Gastrocnemius medialis (tissue), 4 donors: ENCODE data around the gene TOR4A. TPM values are rescaled to one million over a fixed set of nuclear protein-coding genes. Genes with fewer than 3 reads are reported as not detected.
A peak's percentile ranks its signal among the peaks of the same experiment; 100 is the strongest.

ENCODE experiments used
- ATAC-seq, 2 donors: fragments of 150-250 bp; one replicate each; pipeline ENCODE4 v1.9.1; 2016
- DNase-seq, 2 donors: peaks; one replicate each; pipeline ENCODE4 v3.0.0-alpha.2; 2019
- H3K27ac ChIP-seq, 4 donors: fragments of 200-600 bp; sonication (generic); 1 replicate in 1 of 4; 2 replicates in 3 of 4; pipeline ENCODE4 v1.5.1; 2016 to 2018; ENCODE audit warnings: mild to moderate bottlenecking in 2 of 4, moderate library complexity in 1 of 4
- H3K27me3 ChIP-seq, 3 donors: fragments of 200-600 bp; sonication (generic) in 2 of 3; 1 replicate in 1 of 3; 2 replicates in 2 of 3; pipeline versions ENCODE4 v1.5.1 to v1.6.0; 2016 to 2019; ENCODE audit warnings: mild to moderate bottlenecking in 1 of 3, moderate library complexity in 1 of 3
- H3K36me3 ChIP-seq, 2 donors: fragments of 200-600 bp; sonication (generic) in 1 of 2; one replicate each; pipeline ENCODE4 v1.5.1; 2017 to 2018
- H3K4me1 ChIP-seq, 2 donors: fragments of 200-600 bp; sonication (generic) in 1 of 2; one replicate each; pipeline ENCODE4 v1.5.1; 2016 to 2017; ENCODE audit warnings: mild to moderate bottlenecking in 2 of 2
- H3K4me3 ChIP-seq, 4 donors: fragments of 200-600 bp; sonication (generic) in 3 of 4; 1 replicate in 1 of 4; 2 replicates in 3 of 4; pipeline ENCODE4 v1.5.1; 2016 to 2019; ENCODE audit warnings: mild to moderate bottlenecking in 2 of 4
- H3K9me3 ChIP-seq, 3 donors: fragments of 200-600 bp; sonication (generic) in 2 of 3; 1 replicate in 1 of 3; 2 replicates in 2 of 3; pipeline ENCODE4 v1.5.1; 2016 to 2019
- CTCF ChIP-seq, 5 experiments: fragments of 450-650 bp in 3 of 5; fragments of 200-600 bp in 2 of 5; sonication (generic) in 2 of 5; IDR thresholded peaks in 4 of 5; conservative IDR thresholded peaks in 1 of 5; 1 replicate in 4 of 5; 2 replicates in 1 of 5; pipeline ENCODE4 v1.5.1; 2016 to 2019; ENCODE audit warnings: antibody characterized with exemption in 5 of 5, mild to moderate bottlenecking in 3 of 5, moderate library complexity in 3 of 5
- POLR2A ChIP-seq, 2 donors: fragments of 450-650 bp; IDR thresholded peaks; one replicate each; pipeline ENCODE4 v1.6.1; 2017; ENCODE audit warnings: antibody characterized with exemption in 2 of 2, mild to moderate bottlenecking in 2 of 2, moderate library complexity in 2 of 2
- in situ Hi-C, 4 donors: fragments of 200-750 bp; cut with MboI; loops; one replicate each; pipeline versions ENCODE4 v1.15.0 to v1.8.0; 2017; ENCODE audit warnings: low sequenced_read_pairs in 4 of 4
- intact Hi-C: fragments of 100-400 bp; cut with DNase I; formaldehyde crosslinking; loops from one replicate; pipeline ENCODE4 v1.15.1; 2023; ENCODE audit warnings: low total_unique reads
- total RNA-seq, 4 donors: library from RNA; depleted of rRNA; stranded (reverse); fragments of >200 nt; gene quantifications; one replicate each; pipeline versions ENCODE4 v1.1.0 to v1.2.3, GENCODE V29; 2016

Gene TOR4A
- total RNA-seq, 4 donors from 2014 or later: 1.2 to 2.8 (median 1.7) TPM

GRCh38 chr9:137315581-137316011 is 38.1 kb downstream of the TOR4A start:
- TF ChIP-seq CTCF (IDR thresholded peaks at IDR 0.05 in 4 of 5, conservative IDR thresholded peaks at IDR 0.05 in 1 of 5) (no peak), POLR2A (IDR thresholded peaks at IDR 0.05) (no peak)
- in situ Hi-C loops (no loop called here), intact Hi-C loops (no loop called here)
- H3K4me3 ChIP-seq: peak overlapping the region in 1 of 4 donors; percentile 44
- peaks cover 12 to 21% (median 14%) of the 10 kb centered on the region in 3 donors for H3K27me3 ChIP-seq
- no peak for ATAC-seq
- H3K4me1 ChIP-seq: peaks cover 0 to 6% of the 10 kb centered on the region in 2 donors
- H3K9me3 ChIP-seq: no peaks in the 10 kb centered on the region
- no peaks in the 10 kb centered on the region for H3K36me3 ChIP-seq
- H3K27ac ChIP-seq: peak overlapping the region; percentile 41 to 68 (median 52)
- no peak for DNase-seq

DNA sequence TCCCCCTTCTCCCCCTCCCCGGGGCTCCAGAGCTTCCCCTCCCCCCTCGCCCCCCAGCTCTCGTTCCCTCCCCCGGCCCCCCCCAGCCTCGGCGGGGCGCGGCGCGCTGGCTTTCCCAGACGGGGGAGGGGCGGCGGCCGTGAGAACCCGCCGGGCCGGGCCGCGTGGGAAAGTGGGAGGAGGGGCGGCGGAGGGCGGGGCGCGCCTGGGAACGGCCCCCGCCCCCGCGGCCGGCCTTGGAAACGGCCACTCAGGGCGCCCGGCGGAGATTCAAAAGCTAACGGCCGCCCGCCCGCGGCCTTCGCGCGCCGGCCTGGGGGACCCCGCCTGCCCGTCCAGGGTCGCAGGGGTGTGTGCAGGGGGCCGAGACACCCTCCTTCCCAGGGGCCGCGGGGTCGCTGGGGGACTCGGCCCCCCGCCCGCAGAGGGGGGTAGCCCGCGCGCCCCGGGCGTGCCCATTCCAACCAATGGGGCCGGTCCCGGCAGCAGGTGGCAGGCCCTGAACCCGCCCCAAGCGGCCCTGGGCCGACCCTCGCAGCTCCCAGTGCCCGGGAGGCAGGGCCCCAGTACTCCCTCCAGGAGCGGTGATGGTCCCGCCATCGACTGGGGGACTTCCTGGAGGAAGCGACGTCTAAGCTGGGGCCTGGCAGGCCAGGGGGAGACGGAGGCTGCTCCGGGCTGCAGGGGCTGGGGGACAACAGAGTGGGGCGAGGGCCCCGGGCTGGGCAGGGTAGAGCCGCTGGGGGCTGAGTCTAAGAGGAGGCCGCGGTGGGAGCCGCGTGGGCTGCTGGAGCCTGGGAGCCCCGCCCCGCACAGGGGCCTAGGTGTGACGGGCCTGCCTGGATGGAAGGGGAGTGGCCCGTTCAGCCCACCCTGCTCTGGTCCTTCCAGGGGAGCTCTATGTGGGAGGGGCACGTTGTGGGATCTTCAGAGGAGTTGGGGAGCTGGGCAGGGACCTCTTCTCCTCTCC is 38.8 kb downstream of the TOR4A start:
- no peak for ATAC-seq

GRCh38 chr9:137317021-137317717 is 39.6 kb downstream of the TOR4A start:
- in situ Hi-C loops: no loop called here
- peak overlapping the region in 2 of 4 donors; percentile 42 to 70 for H3K27ac ChIP-seq
- H3K36me3 ChIP-seq: no peaks in the 10 kb centered on the region
- H3K9me3 ChIP-seq: no peaks in the 10 kb centered on the region
- no peak overlapping the region for H3K4me3 ChIP-seq
- intact Hi-C loops: no loop called here
- ATAC-seq: no peak
- peaks cover 0 to 6% of the 10 kb centered on the region in 2 donors for H3K4me1 ChIP-seq
- no peak for DNase-seq
- TF ChIP-seq POLR2A (IDR thresholded peaks at IDR 0.05) (no peak), CTCF (IDR thresholded peaks at IDR 0.05 in 4 of 5, conservative IDR thresholded peaks at IDR 0.05 in 1 of 5) (no peak)
- H3K27me3 ChIP-seq: peaks cover 12 to 21% (median 14%) of the 10 kb centered on the region in 3 donors

More for the DNA sequence above, 38.8 kb downstream of the TOR4A start:
- Histone ChIP-seq H3K4me1 (peaks cover 0 to 6% of the 10 kb centered on the region in 2 donors), H3K27me3 (peaks cover 12 to 21% (median 14%) of the 10 kb centered on the region in 3 donors), H3K4me3 (peak overlapping the region; percentile 14 to 44 (median 38)), H3K9me3 (no peaks in the 10 kb centered on the region), H3K27ac (peak overlapping the region; percentile 41 to 70 (median 52)), H3K36me3 (no peaks in the 10 kb centered on the region)
- TF ChIP-seq CTCF (IDR thresholded peaks at IDR 0.05 in 4 of 5, conservative IDR thresholded peaks at IDR 0.05 in 1 of 5) (no peak), POLR2A (IDR thresholded peaks at IDR 0.05) (peak in 1 of 2 donors; percentile 17)
- DNase-seq: peak in 1 of 2 donors; percentile 10
- in situ Hi-C loops: no loop called here
- intact Hi-C loops: no loop called here

GRCh38 chr9:137317718-137318511 is 40.4 kb downstream of the TOR4A start:
- no peaks in the 10 kb centered on the region for H3K9me3 ChIP-seq
- intact Hi-C loops: no loop called here
- no peak for ATAC-seq
- peak in 1 of 2 donors; percentile 10 for DNase-seq
- in situ Hi-C loops: no loop called here
- peaks cover 0 to 6% of the 10 kb centered on the region in 2 donors for H3K4me1 ChIP-seq
- H3K36me3 ChIP-seq: no peaks in the 10 kb centered on the region
- peak overlapping the region in 3 of 4 donors; percentile 42 to 70 (median 66) for H3K27ac ChIP-seq
- TF ChIP-seq CTCF (IDR thresholded peaks at IDR 0.05 in 4 of 5, conservative IDR thresholded peaks at IDR 0.05 in 1 of 5): no peak
- no peak for TF ChIP-seq POLR2A (IDR thresholded peaks at IDR 0.05)
- no peak overlapping the region for H3K4me3 ChIP-seq
- H3K27me3 ChIP-seq: peaks cover 12 to 21% (median 14%) of the 10 kb centered on the region in 3 donors
